HG03175 (cell line): ENCODE data around the gene LRRC8D.

Source experiments
- ATAC-seq: cut with Tn5 transposase; IDR thresholded peaks from one replicate; pipeline ENCODE4 v1.9.1; 2021; ENCODE audit warnings: mild to moderate bottlenecking, moderate library complexity; ENCODE audit not compliant: unreplicated experiment

Gene LRRC8D

DNA sequence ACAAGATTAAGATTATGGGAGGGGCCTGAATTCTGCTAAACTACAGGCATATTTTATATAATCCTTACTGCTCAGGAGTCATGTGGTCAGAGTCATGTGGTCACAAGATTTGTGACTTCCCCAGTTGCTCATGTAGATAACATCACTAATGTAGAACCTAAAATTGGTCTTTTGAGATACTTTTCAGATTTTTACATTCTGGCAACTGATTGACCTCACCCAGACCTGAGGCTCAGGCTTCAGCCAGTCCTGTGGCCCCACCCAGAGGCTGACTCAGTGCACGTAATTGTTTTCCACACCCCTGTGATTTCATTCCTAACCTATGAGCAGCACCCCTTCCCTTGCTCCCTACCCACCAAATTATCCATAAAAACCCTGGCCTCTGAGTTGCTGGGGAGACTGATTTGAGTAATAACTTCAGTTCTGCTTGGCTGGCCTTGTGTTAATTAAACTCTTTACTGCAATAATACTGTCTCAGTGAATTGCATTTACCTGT is 132.3 kb downstream of the LRRC8D start:
- peak; percentile 49 for ATAC-seq

DNA sequence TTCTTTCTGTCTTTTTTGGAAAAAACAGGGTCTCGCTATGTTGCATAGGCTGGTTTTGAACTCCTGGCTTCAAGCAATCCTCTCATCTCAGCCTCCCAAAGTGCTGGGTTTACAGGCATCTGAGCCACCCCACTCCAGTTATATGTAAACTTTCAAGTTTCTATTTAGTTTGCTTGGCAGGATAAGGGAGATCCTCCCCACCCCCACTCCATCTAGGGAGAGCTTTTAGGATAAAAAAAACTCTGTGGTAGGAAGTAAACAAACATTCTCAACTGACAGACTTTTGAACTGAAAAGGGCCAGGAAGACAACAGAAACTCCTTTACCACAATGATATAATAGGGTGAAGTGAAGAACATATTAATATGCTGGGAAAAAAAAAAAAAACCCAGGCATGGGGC is 133.1 kb downstream of the LRRC8D start:
- ATAC-seq = no peak

DNA sequence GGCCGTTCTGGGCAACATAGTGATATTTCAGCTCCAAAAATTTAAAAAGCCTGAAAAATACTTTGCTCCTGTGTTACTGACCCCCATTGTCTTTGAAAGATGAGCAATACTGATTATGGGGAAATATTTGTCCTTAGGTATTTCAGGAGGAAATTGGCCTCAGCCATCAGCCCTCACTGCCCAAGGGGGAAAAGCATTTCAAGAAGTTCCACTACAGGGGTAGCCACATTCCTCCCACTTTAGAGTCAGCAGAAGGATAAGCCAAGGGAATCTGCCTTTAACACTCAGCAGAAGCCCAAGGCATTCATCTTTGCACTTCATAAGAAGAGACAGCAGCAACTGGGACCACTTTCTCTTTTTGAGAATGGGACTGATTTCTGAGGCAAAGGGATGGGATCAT is 133.6 kb downstream of the LRRC8D start:
- ATAC-seq = no peak

DNA sequence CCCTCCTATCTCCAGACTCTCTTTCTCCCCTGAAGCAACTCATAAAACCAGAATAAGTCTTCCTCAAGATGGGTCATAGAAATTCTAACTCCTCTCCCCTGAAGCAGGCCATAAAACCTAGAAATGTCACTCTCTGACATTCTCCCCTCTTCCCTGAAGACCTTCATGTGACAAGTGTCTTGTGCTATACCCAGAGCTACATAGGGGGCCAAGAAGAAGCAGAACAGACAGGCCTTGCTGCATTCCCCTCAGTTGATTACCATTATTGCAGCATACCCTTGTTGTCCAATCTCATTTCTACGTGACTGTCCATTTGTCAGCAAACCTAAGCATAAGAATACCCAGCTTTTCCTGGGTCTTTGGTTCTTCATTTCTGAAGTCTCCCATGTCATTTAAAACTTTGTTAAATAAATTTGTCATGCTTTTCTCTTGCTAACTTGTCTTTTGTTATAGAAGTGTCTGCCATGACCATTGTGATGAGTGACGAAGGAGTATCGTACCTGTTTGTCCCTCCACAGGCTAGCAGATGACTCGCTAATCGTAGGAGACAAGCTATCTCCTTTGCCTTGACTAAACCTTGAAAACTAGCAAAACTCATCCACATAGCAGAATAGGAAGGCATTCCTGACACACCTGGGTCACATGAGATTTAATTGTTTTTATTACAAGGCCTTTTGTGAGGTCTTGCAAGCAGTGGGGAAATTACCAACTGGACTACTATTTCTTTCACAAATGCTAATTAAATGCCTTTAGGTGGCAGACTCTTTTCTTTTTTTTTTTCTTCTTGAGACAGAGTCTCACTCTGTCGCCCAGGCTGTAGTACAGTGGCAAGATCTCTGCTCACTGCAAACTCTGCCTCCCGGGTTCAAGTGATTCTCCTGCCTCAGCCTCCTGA is 134.7 kb downstream of the LRRC8D start:
- ATAC-seq = no peak

DNA sequence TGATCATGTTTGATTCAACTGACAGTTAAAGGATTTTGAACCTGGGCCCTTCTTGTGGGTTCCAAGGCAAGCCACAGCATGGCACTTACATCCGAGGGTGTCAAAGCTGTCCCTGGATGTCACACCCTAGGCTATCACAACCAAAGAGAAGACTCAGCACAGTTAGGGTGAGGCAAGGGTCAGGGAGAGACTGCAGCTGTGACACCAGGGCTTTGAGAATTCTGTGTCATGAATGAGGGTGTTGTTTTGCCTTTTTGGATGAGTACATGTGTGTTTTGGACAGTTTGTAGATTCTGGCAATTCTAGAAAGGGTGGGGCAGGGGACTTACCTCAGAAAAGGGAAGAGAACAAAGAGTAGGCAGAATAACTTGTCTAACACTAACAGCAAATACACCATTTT is 136.3 kb downstream of the LRRC8D start:
- peak; percentile 38 for ATAC-seq

DNA sequence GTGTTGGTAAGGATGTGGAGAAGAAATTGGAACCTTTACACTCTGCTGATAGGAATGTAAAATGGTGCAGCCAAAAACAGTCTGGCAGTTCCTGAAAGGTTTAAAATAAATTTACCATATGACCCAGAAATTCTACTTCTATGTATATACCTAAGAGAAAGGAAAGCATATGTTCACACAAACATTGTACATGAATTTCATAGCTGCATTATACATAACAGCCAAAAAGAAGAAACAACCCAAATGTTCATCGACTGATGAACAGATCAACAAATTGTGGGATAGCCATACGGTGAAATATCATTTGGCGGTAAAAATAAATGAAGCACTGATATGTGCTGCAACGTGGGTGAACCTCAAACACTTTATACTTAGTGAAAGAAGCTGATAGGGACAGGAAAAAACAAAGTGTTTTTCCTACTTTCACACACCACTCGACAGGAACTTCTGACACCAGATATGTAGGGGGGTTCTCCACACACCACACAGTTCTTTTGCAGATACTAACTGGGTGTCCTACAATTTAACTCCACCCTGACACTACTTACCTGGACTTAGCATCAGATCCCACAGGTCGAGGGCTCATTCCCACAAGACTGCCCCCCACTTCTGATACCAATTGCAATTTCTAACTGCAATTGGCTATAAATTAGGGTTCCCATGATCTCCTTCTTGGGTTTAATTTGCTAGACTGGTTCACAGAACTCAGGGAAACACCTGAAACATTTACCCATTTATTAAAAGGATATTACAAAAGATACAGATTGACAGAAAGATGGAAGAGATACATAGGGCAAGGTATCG is 138.2 kb downstream of the LRRC8D start:
- ATAC-seq = no peak

DNA sequence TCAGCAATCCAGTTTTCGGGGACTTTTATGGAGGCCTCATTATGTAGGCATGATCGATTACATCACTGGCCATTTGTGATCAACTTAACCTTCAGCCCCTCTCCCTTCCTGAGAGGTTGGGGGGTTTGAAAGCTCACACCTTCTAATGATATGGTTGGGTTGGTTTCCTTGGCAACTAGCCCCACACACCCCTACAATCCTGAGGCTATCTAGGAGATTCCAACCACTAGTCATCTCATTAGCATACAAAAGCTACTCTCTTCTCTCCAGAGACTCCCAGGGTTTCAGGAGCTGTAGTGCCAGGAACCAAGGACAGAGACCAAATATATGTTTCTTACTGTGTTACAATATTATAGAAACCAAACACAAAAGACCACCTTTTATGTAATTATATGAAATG is 138.9 kb downstream of the LRRC8D start:
- no peak for ATAC-seq

DNA sequence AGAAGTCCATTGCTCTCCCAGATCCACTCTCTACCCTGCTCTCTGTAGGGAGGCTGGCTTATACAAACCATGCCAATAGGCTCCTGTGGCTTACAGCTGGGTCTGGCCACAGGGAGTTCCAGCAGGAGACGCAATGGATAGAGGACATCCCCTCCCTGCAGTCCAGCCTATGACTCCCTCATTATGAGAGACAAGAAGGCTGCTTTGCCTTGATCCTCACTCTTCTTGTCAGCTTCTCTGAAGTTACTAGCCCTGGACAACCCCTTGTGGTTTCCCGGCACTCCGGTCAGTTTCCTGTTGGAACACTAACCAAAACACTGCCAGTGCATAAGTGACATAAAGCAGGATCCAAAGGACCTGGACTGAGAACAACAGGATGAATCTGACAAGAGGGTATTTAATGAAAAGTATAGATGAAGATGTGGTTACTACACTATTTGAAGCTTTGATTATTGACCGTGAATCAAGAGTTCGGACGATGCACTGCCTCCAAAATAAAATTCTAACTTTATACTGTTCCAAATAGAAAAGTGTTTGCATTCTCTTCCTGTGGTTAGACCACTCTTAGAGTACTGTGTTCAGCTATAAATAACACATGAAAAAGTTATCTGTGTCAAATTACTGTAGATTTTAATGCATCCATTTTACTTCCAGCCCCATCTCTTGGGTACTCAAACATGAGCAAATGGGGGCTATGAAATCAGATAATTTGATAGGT is 141.4 kb downstream of the LRRC8D start:
- ATAC-seq = no peak

DNA sequence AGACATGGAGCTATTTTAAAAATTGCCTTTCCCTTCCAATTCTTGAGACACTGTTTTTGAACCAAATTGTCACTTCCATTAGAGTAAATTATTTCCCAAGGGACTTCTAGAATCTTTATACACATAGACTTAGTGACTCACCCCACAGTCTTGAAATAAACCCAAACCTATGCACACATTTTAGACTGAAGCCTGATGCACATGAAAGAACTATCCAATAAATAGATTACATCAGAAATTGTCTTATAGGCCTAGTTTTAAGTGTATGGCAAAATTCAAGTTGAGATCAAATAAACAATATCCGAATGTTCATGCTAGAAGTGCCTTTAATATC is 141.9 kb downstream of the LRRC8D start:
- no peak for ATAC-seq

DNA sequence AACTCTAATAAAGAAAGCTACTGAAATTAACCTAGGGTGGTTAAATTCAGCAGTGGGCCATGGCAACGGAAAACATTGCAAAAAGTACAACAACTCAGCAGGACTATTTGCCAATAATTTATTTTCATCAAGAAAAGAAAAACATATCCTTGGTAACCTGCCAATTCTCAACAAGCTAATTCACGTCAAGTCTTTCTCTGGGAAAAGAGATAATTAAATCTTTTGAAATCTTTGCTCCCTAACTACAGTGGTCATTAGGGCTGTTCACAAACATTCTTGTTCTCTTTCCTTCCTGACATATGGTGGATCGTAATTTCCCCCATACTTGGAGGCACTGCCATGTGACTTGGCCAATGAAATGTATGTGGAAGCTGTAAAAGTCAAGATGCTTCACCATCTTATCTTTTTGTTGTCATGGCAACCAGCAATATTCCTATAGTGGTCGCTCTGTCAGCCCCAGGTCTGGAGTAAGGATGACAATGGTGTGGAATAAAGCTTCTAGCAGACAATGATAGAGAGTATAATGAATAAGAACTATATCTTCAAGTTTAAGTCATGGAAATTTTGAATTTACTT is 144.4 kb downstream of the LRRC8D start:
- ATAC-seq = no peak

DNA sequence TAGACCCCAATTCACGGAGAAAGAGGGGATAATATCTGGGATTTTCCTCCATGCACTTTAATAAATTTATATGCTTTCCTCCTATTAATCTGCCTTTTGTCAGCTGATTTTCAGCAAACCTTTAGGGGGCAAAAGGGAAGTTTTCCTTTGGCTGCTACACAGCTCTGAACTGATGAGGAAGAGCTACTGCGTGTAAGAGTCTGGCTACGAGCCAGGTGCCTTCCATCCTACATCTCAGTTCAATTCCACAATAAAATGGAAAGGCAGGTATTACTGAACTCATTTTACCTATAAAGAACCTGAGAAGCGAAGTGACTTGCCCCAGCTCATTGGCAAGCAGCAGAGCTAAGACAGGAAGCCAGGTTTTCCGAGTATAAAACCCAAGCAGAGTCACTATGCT is 145.8 kb downstream of the LRRC8D start:
- no peak for ATAC-seq

DNA sequence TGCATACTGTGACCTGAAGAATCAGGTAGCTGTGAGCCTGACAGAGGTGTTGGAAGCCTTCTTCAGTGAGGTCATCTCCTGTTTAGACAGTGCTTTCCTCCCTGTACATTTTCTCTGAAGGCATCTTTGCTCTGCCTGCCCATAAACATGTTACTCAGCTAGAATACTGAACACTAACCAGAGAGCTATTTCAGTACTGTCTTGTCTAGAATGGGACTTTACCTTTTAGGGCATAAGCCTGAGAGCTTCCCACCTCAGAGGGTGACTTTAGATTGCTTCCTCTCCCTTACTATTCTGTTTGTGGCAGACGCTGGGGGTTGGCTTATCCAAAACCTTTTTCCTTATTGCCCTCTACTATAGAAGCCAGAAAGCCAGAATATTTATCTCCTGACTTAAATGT is 150.8 kb downstream of the LRRC8D start:
- no peak for ATAC-seq

DNA sequence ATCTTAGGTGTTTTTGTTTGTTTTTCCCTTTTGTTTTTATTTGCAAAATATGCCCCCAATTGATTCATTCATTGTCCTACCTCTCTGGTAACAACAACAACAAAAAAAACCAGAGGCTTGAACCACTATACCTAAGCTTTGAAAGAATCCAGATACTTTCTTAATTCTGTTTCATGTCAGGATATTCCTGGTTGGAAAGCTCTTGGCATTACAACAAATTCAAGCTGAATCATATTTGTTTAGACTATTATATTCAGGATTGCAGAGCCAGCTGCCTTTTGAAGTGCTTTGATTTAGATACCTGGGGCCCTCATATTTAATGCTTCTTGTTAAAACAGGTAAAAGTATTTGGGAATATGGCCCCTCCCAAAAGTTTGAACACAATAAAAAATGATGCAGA is 151.2 kb downstream of the LRRC8D start:
- ATAC-seq = no peak

DNA sequence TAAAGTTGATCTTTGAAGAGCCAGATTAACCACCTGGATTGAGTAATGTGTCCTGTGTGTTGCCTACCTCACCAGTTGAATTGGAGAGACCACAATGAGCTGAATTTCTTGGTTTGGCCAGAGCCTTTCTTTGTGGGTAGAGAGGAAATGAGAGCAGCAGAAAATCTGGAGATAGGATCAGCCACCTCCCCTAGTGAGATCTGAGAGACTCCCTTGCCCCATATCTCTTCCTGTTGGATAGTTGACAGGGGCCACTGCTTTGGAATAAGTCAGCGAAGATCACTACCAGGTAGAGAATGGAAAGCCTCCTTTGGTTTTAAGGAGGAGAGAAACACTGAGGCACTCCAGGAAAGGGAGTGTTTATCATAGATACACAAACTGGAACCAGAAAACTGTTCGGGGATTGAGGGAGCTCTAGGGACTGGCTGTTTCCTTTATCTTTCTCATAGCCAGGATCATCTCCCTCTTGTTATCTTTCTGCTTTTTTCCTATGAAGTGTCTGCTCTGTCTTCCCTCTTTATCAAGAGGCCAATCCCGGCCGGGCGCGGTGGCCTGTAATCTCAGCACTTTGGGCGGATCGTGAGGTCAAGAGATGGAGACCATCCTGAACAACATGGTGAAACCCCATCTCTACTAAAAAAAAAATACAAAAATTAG is 152.8 kb downstream of the LRRC8D start:
- no peak for ATAC-seq

DNA sequence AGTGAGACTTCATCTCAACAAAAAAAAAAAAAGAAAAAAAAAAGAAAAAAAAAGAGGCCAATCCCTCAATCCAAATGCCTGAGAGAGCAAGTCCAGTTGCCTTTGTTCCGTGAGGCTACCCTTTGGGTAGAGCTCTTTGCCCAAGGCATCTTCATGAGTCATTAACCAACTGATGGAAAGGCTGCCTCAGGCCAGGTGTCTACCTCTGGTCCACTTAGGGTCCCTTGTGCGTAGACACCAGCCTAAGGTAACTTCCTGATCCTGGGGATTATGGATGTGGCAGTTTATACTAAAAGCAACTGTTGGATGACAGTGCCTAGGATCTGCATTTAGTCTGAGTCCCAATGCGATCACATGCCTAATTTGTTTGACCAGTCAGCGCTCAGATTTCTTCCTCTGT is 153.4 kb downstream of the LRRC8D start:
- no peak for ATAC-seq

DNA sequence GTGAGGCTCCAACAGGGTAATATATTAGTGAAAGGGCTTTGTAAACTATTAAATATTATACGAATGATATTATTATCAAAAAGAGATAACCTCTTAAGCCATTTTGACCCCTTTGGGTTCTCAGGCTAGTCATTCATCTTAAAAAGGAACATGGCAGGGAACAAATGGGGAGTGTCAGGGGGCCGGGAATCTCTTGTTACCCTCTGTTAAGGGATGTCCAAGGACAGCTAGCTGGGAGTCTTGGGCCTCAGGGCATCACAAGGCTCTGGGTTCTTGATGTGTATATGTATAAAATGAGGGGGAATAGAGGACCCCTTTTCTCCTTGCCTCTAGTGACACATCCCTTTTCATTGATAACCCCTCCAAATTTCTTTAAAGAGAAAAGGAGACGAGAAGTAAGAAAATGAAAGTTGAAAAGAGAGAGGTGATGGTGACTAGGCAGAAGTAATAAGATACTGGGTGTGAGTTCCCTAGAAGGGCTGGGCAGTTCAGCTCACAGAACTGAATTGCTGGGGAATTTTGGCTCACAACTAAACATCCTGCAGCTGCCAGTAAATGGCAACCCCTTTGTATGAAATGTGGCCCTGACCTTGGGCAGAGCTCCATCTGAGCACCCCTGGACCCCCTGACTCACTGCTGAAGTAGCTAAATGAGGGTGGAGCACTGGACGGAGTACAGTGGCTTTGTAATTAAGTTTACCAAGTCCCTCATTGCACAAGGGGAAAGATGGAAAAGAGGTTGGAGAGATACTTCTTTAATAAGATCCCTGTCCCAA is 154.1 kb downstream of the LRRC8D start:
- ATAC-seq = no peak

DNA sequence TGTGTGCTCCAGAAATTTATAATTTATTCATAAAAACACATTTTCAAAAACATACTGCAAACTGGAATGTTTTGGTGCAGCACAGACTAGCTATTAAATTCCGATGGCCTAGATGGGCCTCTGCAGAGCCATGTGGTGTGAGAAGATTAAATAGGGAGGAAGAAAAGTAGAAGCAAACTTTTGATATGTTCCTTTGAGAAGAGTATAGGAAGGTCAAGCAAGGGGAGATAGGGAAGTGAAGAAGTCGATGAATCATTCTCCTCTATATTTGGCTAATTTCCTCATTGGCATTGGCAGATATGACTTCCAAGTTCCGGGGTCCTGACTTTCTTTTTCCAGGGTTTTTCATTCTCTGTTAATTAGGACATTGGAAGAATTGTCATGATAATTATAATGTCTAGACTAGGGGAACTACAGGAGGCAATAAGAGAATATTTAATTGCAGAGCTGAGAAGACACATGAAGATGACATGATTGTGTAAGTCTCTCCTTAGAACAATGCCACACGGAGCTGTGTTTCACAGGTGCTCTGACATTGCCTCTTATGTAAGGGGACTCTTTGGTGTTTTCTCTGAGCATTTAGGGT is 154.8 kb downstream of the LRRC8D start:
- no peak for ATAC-seq

DNA sequence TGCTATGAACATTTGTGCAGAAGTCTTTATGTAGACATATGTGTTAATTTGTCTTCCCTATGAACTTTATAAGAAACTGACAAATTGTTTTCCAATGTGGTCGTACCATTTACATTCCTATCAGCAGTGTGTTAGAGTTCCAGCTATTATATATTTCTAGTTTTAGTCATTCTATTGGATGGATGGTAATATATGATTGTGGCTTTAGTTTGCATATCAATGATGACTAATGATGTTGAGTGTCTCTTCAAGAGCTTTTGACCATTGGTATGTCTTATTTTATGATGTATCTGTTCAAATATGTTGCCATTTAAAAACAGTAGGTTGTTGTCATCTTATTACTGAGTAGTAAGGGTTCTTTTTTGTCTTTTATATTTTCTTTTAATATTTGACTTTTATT is 157.9 kb downstream of the LRRC8D start:
- no peak for ATAC-seq

DNA sequence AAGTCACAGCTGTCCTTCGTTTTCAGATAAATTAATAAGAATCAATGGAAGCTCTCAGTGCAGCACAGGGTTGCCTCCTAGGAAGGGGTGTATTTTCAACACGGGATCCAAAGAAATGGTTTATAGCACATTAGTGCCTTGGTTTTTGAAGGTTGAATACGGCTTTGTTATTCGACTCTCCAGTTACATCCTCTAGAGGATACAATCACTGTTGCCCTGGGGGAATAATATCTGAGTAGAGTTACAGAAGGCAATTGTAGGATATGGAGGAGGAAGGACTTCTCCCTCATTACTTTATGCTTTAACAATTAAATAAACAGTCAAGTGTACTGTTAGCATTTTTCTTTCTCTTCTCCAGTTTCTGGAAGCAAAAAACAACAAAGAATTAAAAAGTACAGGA is 159.8 kb downstream of the LRRC8D start:
- no peak for ATAC-seq
